Ishikawa (cell line): ENCODE results near the gene ANKMY1.

Experiments
- CEBPB ChIP-seq: IDR thresholded peaks from 2 replicates; pipeline ENCODE4 v1.6.1; 2012
- CREB1 ChIP-seq: IDR thresholded peaks from 2 replicates; pipeline ENCODE4 v1.6.1; 2012; ENCODE audit warnings: low read depth
- EGR1 ChIP-seq: IDR thresholded peaks from 2 replicates; pipeline ENCODE4 v1.6.1; 2012
- EP300 ChIP-seq: IDR thresholded peaks from 2 replicates; pipeline ENCODE4 v1.6.1; 2012; ENCODE audit warnings: borderline replicate concordance
- FOXM1 ChIP-seq: IDR thresholded peaks from 2 replicates; pipeline ENCODE4 v1.6.1; 2012; ENCODE audit warnings: low read depth, borderline replicate concordance
- MAX ChIP-seq: IDR thresholded peaks from 2 replicates; pipeline ENCODE4 v1.6.1; 2012
- NFIC ChIP-seq: IDR thresholded peaks from 2 replicates; pipeline ENCODE4 v1.6.1; 2012
- RAD21 ChIP-seq: IDR thresholded peaks from 2 replicates; pipeline ENCODE4 v1.6.1; 2012; ENCODE audit warnings: low read depth
- REST ChIP-seq: IDR thresholded peaks from 2 replicates; pipeline ENCODE4 v1.6.1; 2012; ENCODE audit warnings: low read depth, mild to moderate bottlenecking
- TAF1 ChIP-seq: IDR thresholded peaks from 2 replicates; pipeline ENCODE4 v1.6.1; 2012; ENCODE audit warnings: low read depth, mild to moderate bottlenecking
- TCF12 ChIP-seq: IDR thresholded peaks from 2 replicates; pipeline ENCODE4 v1.6.1; 2012; ENCODE audit warnings: low read depth
- TEAD4 ChIP-seq: IDR thresholded peaks from 2 replicates; pipeline ENCODE4 v1.6.1; 2012
- USF1 ChIP-seq: IDR thresholded peaks from 2 replicates; pipeline ENCODE4 v1.6.1; 2012
- YY1 ChIP-seq: IDR thresholded peaks from 2 replicates; pipeline ENCODE4 v1.6.1; 2012; ENCODE audit warnings: low read depth
- ZBTB7A ChIP-seq: IDR thresholded peaks from 2 replicates; pipeline ENCODE4 v1.6.1; 2012; ENCODE audit warnings: low read depth

ANKMY1 gene

GRCh38 chr2:240526521-240526920 is 31.3 kb downstream of the ANKMY1 start:
- TF ChIP-seq REST = no peak
- no peak for TF ChIP-seq YY1
- TF ChIP-seq NFIC = no peak
- TF ChIP-seq USF1 = no peak
- no peak for TF ChIP-seq EP300
- TF ChIP-seq RAD21 = no peak
- no peak for TF ChIP-seq TAF1
- TF ChIP-seq MAX = no peak
- no peak for TF ChIP-seq FOXM1
- TF ChIP-seq TCF12 = no peak
- no peak for TF ChIP-seq CREB1
- TF ChIP-seq CEBPB = no peak
- no peak for TF ChIP-seq TEAD4
- TF ChIP-seq ZBTB7A = no peak
- no peak for TF ChIP-seq EGR1

GRCh38 chr2:240525802-240526201 is 32.0 kb downstream of the ANKMY1 start:
- no peak for TF ChIP-seq MAX
- TF ChIP-seq TAF1 = no peak
- TF ChIP-seq FOXM1 = no peak
- TF ChIP-seq CREB1 = no peak
- TF ChIP-seq REST = no peak
- no peak for TF ChIP-seq RAD21
- no peak for TF ChIP-seq NFIC
- TF ChIP-seq EGR1 = no peak
- TF ChIP-seq YY1 = no peak
- no peak for TF ChIP-seq ZBTB7A
- no peak for TF ChIP-seq USF1
- TF ChIP-seq EP300 = no peak
- TF ChIP-seq TEAD4 = no peak
- TF ChIP-seq CEBPB = no peak
- no peak for TF ChIP-seq TCF12

- TF ChIP-seq NFIC (no peak), REST (no peak), YY1 (no peak), RAD21 (no peak), TEAD4 (no peak), EP300 (no peak), TCF12 (no peak), CREB1 (no peak), USF1 (no peak), EGR1 (no peak), MAX (no peak)
Observed at GRCh38 chr2:240524963-240525718, 32.6 kb downstream of the ANKMY1 start.
